Ovary (tissue), 9 donors: ENCODE data around the gene FPGT. TPM values are rescaled to one million over a fixed set of nuclear protein-coding genes. Genes with fewer than 3 reads are reported as not detected.
A peak's percentile ranks its signal among the peaks of the same experiment; 100 is the strongest.

ENCODE experiments used
- DNase-seq, 5 donors: peaks; one replicate each; pipeline ENCODE4 v3.0.0-alpha.2; 2019 to 2020
- H3K27ac ChIP-seq, 2 donors: fragments of 200-600 bp; one replicate each; pipeline versions ENCODE4 v1.5.1 to v1.8.0; 2019 to 2022
- H3K27me3 ChIP-seq: fragments of 200-600 bp; one replicate; pipeline ENCODE4 v1.8.0; 2022
- H3K36me3 ChIP-seq: fragments of 200-600 bp; sonication (generic); one replicate; pipeline ENCODE4 v1.5.1; 2019
- H3K4me1 ChIP-seq: one replicate; pipeline ENCODE4 v1.8.1; 2013; ENCODE audit warnings: mild to moderate bottlenecking, moderate library complexity; ENCODE audit not compliant: insufficient read depth
- H3K4me3 ChIP-seq: fragments of 200-600 bp; sonication (generic); one replicate; pipeline ENCODE4 v1.5.1; 2017
- H3K9me3 ChIP-seq, 2 donors: fragments of 200-600 bp in 1 of 2; sonication (generic) in 1 of 2; one replicate each; pipeline versions ENCODE4 v1.5.1 to v1.8.1; 2013 to 2019; ENCODE audit warnings: mild to moderate bottlenecking in 1 of 2, moderate library complexity in 1 of 2
- EP300 ChIP-seq: sonication (generic); formaldehyde crosslinking; IDR thresholded peaks from one replicate; pipeline ENCODE4 v1.6.1; 2017; ENCODE audit warnings: antibody characterized with exemption
- POLR2A ChIP-seq: fragments of 450-650 bp; IDR thresholded peaks from one replicate; pipeline ENCODE4 v1.6.1; 2017; ENCODE audit warnings: antibody characterized with exemption, mild to moderate bottlenecking, moderate library complexity
- WGBS, 3 donors: extraction: QIAGEN DNeasy Blood & Tissue Kit in 1 of 3; methylation state at CpG; one replicate each; pipeline versions ENCODE4 v1.1.5 to v1.1.7; 2013 to 2017; 5-methylcytosine and 5-hydroxymethylcytosine counted together
- intact Hi-C, 4 donors: fragments of 100-400 bp; cut with DNase I; formaldehyde crosslinking; loops; one replicate each; pipeline versions ENCODE4 v1.11.0 to v1.15.1; 2022 to 2023
- polyA plus RNA-seq, 2 donors: library from polyadenylated mRNA; stranded (reverse); fragments of 200-250 nt in 1 of 2; fragments of 350-450 nt in 1 of 2; fragmentation: Illumina TruSeq in 1 of 2; extraction: RNeasy Lipid Tissue Mini Kit (QIAGEN cat#74804) in 1 of 2; gene quantifications; one replicate each; pipeline ENCODE4 v1.2.3, GENCODE V29; 2013 to 2014
- total RNA-seq, 7 donors: library from RNA; depleted of rRNA in 2 of 7; stranded (reverse); fragments of >200 nt in 2 of 7; fragmentation: NEBNext Ultra II Directional in 3 of 7; extraction: Animal tissue kit (Norgen Biotek cat#: 25700) in 3 of 7; gene quantifications; one replicate each; pipeline versions ENCODE4 v1.1.0 to v1.2.4, GENCODE V29; 2016 to 2023
- TF ChIP-seq, protein P1 (sequence below), 3 donors: fragments of 450-650 bp in 2 of 3; fragments of 200-600 bp in 1 of 3; IDR thresholded peaks; one replicate each; pipeline versions ENCODE4 v1.5.1 to v1.8.0; 2016 to 2022; ENCODE audit warnings: antibody characterized with exemption in 3 of 3, mild to moderate bottlenecking in 1 of 3
- donor health status: DM: no; HTN: no; CAD: no; lungs with moderate emphysema.
- donor health status: DM: no; HTN: no; CAD: no.
- donor health status: Bipolar disorder and iron deficiency.
- donor health status: DM: yes; HTN: yes; CAD: no.
- donor health status: DM: no; HTN: no; CAD: no.
- donor health status: DM: yes; HTN: yes; CAD: no.

The FPGT gene
- total and polyA plus RNA-seq, 9 donors = 6.0 to 23.1 (median 13.0) TPM

GRCh38 chr1:74180490-74180889 lies 17.6 kb upstream of the FPGT start:
- Histone ChIP-seq H3K4me1 (no peaks in the 10 kb centered on the region), H3K9me3 (no peaks in the 10 kb centered on the region), H3K36me3 (no peaks in the 10 kb centered on the region), H3K27ac (no peak overlapping the region), H3K4me3 (no peak overlapping the region), H3K27me3 (no peaks in the 10 kb centered on the region)
- TF ChIP-seq, protein P1, sequence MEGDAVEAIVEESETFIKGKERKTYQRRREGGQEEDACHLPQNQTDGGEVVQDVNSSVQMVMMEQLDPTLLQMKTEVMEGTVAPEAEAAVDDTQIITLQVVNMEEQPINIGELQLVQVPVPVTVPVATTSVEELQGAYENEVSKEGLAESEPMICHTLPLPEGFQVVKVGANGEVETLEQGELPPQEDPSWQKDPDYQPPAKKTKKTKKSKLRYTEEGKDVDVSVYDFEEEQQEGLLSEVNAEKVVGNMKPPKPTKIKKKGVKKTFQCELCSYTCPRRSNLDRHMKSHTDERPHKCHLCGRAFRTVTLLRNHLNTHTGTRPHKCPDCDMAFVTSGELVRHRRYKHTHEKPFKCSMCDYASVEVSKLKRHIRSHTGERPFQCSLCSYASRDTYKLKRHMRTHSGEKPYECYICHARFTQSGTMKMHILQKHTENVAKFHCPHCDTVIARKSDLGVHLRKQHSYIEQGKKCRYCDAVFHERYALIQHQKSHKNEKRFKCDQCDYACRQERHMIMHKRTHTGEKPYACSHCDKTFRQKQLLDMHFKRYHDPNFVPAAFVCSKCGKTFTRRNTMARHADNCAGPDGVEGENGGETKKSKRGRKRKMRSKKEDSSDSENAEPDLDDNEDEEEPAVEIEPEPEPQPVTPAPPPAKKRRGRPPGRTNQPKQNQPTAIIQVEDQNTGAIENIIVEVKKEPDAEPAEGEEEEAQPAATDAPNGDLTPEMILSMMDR (IDR thresholded peaks at IDR 0.05) = no peak
- TF ChIP-seq POLR2A (no peak), EP300 (no peak)
- intact Hi-C loops = no loop called here
- DNase-seq = no peak

- DNase-seq = no peak
Observed at GRCh38 chr1:74193908-74194307, 4.1 kb upstream of the FPGT start.

GRCh38 chr1:74195339-74195738 lies 2.7 kb upstream of the FPGT start:
- Histone ChIP-seq H3K9me3 (no peaks in the 10 kb centered on the region), H3K27ac (no peak overlapping the region), H3K4me1 (no peaks in the 10 kb centered on the region), H3K27me3 (no peaks in the 10 kb centered on the region), H3K4me3 (no peak overlapping the region), H3K36me3 (no peaks in the 10 kb centered on the region)
- TF ChIP-seq POLR2A (no peak), EP300 (no peak)
- TF ChIP-seq, protein P1 (IDR thresholded peaks at IDR 0.05) = no peak
- intact Hi-C loops = no loop called here
- no peak for DNase-seq

More at GRCh38 chr1:74193908-74194307, 4.1 kb upstream of the FPGT start:
- H3K36me3 ChIP-seq = no peaks in the 10 kb centered on the region
- H3K4me1 ChIP-seq = no peaks in the 10 kb centered on the region
- H3K27me3 ChIP-seq = no peaks in the 10 kb centered on the region
- no peaks in the 10 kb centered on the region for H3K9me3 ChIP-seq
- WGBS, 3 donors = 6 to 13% (median 11%) methylated on average over 2 of the region's 2 CpGs
- intact Hi-C loops = no loop called here
- H3K27ac ChIP-seq = no peak overlapping the region
- TF ChIP-seq EP300 (no peak), POLR2A (no peak)
- TF ChIP-seq, protein P1 (IDR thresholded peaks at IDR 0.05) = no peak
- H3K4me3 ChIP-seq = no peak overlapping the region

- WGBS, 3 donors = 72 to 82% (median 73%) methylated on average over 5 of the region's 5 CpGs
- H3K4me1 ChIP-seq = no peaks in the 10 kb centered on the region
- DNase-seq = no peak
- H3K4me3 ChIP-seq = peak overlapping the region; percentile 78
- no peaks in the 10 kb centered on the region for H3K27me3 ChIP-seq
- TF ChIP-seq EP300 (no peak), POLR2A (no peak)
- TF ChIP-seq, protein P1 (IDR thresholded peaks at IDR 0.05) = no peak
- intact Hi-C loops = no loop called here
- H3K9me3 ChIP-seq = no peaks in the 10 kb centered on the region
- no peaks in the 10 kb centered on the region for H3K36me3 ChIP-seq
- no peak overlapping the region for H3K27ac ChIP-seq
Observed at GRCh38 chr1:74197255-74197654, 787 bp upstream of the FPGT start.

- no peak for DNase-seq
- no peak for TF ChIP-seq EP300
- TF ChIP-seq, protein P1 (IDR thresholded peaks at IDR 0.05) = no peak
- no peak for TF ChIP-seq POLR2A
- H3K27me3 ChIP-seq = no peaks in the 10 kb centered on the region
- no peaks in the 10 kb centered on the region for H3K9me3 ChIP-seq
- intact Hi-C loops = no loop called here
- no peaks in the 10 kb centered on the region for H3K4me1 ChIP-seq
- 38 to 54% (median 38%) methylated on average over 5 of the region's 5 CpGs for WGBS, 3 donors
- no peak overlapping the region for H3K4me3 ChIP-seq
- no peaks in the 10 kb centered on the region for H3K36me3 ChIP-seq
- H3K27ac ChIP-seq = no peak overlapping the region
Observed at GRCh38 chr1:74199504-74199903, 1.5 kb downstream of the FPGT start.
